Adipose tissue (tissue), 3 donors: ENCODE data around the gene TEF. TPM values are rescaled to one million over a fixed set of nuclear protein-coding genes. Genes with fewer than 3 reads are reported as not detected.

Experiments
- H3K27ac ChIP-seq: one replicate; pipeline ENCODE4 v1.5.1; 2013; ENCODE audit warnings: low read depth, low read length
- WGBS, 3 donors: extraction: QIAGEN DNeasy Blood & Tissue Kit; methylation state at CpG; one replicate each; pipeline ENCODE4 v1.1.7; 2013; 5-methylcytosine and 5-hydroxymethylcytosine counted together
- polyA plus RNA-seq, 3 donors: library from polyadenylated mRNA; stranded (reverse); fragments of 200-250 nt; gene quantifications; one replicate each; pipeline ENCODE4 v1.2.3, GENCODE V29; 2013
- donor health status: healthy with polysubstance abuse.
- donor health status: Bipolar disorder and iron deficiency.
- donor health status: healthy.

Gene TEF
- 10 to 100 TPM in 2 of 3 donors, 1 to 10 TPM in 1; 9.9 to 19.0 (median 15.9) TPM for polyA plus RNA-seq

DNA sequence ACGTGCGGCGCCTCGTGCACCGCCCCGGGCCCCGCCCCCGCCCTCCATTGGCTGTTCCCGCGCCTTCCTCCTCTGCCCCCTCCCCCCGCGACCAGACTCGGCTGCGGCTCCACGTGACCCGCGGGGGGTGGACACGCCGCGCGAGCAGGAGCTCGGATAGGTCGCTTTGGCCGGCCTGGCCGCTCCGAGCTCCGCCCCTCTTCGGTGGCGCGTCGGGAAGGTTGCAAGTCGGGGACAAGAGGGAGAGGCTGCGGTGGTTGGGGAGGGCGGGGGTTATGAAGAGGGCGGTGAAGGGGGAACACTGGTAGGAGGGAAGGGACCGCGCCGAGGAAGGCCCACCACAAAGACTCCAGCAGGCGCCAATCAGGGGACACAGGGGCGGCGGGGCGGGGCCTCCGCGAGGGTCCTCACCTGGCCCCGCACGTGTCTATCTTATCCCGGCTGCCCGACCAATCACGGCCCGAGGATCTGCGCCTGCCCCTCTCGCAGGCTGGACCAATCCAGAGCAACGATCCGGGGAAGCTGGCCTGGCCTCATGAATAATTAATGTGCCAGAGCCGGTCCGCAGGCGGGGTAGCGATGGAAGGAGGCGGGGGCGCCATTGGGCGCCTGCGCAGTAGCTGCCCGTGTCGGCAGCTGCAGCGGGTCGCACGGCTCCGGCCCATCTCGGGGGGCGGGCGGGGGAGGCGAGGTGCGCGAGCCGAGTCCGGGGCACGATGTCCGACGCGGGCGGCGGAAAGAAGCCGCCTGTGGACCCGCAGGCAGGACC lies at the start of gene TEF:
TEF (plus strand) TSS at position 614 of the 769 bp plus-strand sequence; CDS start at position 717, 103 bp downstream.
- 0% methylated on average over 65 to 84 of the region's 84 CpGs for WGBS, 3 donors
- peak within 1 kb of the TSS; percentile 70 for H3K27ac ChIP-seq

- no peak overlapping the region for H3K27ac ChIP-seq
- WGBS, 3 donors, result 88 to 90% (median 90%) methylated on average over 15 of the region's 15 CpGs
These were observed 49.4 kb upstream of the TEF start for GRCh38 chr22:41332217-41332939.

GRCh38 chr22:41333806-41334205 lies 47.9 kb upstream of the TEF start:
- H3K27ac ChIP-seq, result no peak overlapping the region
- 94 to 100% (median 96%) methylated on average over 3 of the region's 3 CpGs for WGBS, 3 donors

- 49 to 90% (median 85%) methylated on average over 3 of the region's 3 CpGs for WGBS, 3 donors
- no peak overlapping the region for H3K27ac ChIP-seq
These were observed 47.5 kb upstream of the TEF start for GRCh38 chr22:41334215-41334614.

- WGBS, 3 donors, result 91 to 97% (median 97%) methylated on average over 11 of the region's 11 CpGs
These were observed 46.6 kb upstream of the TEF start for GRCh38 chr22:41334951-41335635.

GRCh38 chr22:41338614-41339212 lies 43.0 kb upstream of the TEF start:
- WGBS, 3 donors, result 74 to 89% (median 82%) methylated on average over 13 to 14 of the region's 14 CpGs
- no peak overlapping the region for H3K27ac ChIP-seq

More at GRCh38 chr22:41334951-41335635, 46.6 kb upstream of the TEF start:
- H3K27ac ChIP-seq, result no peak overlapping the region

DNA sequence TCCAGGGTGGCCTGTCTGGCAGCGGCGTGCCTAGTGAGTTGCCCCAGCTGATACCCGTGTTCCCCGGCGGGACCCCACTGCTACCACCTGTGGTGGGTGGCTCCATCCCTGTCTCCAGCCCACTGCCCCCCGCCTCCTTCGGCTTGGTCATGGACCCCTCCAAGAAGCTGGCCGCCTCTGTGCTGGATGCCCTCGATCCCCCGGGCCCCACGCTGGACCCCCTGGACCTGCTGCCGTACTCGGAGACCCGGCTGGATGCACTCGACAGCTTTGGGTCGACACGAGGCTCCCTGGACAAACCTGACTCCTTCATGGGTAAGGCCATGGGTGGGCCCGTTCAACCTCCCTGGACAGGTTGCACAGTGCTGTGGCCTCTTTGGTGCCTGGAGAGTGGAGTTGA lies 41.9 kb upstream of the TEF start:
- 93 to 96% (median 96%) methylated on average over 18 of the region's 18 CpGs for WGBS, 3 donors
- no peak overlapping the region for H3K27ac ChIP-seq

- no peak overlapping the region for H3K27ac ChIP-seq
- 74 to 86% (median 76%) methylated on average over 11 of the region's 11 CpGs for WGBS, 3 donors
These were observed 41.4 kb upstream of the TEF start for GRCh38 chr22:41340357-41340756.

- no peak overlapping the region for H3K27ac ChIP-seq
- 95 to 97% (median 95%) methylated on average over 8 of the region's 8 CpGs for WGBS, 3 donors
These were observed 40.7 kb upstream of the TEF start for GRCh38 chr22:41341012-41341411.

- WGBS, 3 donors, result 84 to 96% (median 85%) methylated on average over 3 of the region's 3 CpGs
These were observed 39.8 kb upstream of the TEF start for GRCh38 chr22:41341990-41342389.

GRCh38 chr22:41343300-41343699 lies 38.4 kb upstream of the TEF start:
- no peak overlapping the region for H3K27ac ChIP-seq
- 93 to 95% (median 94%) methylated on average over 18 of the region's 18 CpGs for WGBS, 3 donors

More at GRCh38 chr22:41341990-41342389, 39.8 kb upstream of the TEF start:
- H3K27ac ChIP-seq, result no peak overlapping the region

DNA sequence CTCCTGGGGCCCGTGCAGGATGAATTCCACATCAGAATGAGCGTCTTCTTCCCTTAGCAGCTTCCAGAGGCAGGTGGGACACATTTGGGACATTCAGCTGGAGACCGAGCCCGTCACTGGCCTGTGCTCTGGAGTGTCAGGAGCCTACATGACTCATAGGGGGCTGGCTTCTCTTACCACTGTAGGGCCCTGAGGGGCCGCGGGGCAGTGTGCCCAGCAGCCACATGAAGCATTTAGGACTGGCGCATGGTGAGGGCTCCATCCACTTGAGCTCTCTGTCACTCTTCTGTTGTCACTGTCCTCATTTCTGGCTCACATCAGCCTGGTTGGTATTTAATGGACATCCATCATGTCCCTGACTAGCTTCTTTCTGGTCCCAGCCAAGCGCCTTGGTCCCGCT lies 38.0 kb upstream of the TEF start:
- H3K27ac ChIP-seq, result no peak overlapping the region
- 94 to 97% (median 95%) methylated on average over 9 of the region's 9 CpGs for WGBS, 3 donors

GRCh38 chr22:41344189-41344788 lies 37.5 kb upstream of the TEF start:
- no peak overlapping the region for H3K27ac ChIP-seq
- WGBS, 3 donors, result 88 to 90% (median 89%) methylated on average over 11 of the region's 11 CpGs

DNA sequence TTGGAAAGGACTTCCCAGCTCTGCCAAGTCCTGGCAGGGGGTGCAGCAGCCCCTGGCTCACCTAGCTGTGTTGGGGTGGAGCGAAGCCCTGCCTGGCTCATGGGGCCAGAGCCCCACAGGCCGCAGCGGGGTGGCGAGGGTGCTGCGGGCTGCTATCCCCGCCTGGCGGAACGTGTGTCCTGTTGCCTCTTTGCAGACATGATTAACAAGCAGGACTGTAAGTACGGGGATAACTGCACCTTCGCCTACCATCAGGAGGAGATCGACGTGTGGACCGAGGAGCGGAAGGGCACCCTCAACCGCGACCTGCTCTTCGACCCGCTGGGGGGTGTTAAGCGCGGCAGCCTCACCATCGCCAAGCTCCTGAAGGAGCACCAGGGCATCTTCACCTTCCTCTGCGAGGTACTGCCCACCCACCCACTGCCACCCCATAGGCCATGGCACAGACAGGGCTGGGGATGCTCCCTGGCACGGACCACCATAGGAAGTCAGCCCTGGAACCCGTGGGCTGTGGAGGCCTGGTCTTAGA lies 35.9 kb upstream of the TEF start:
- 94 to 97% (median 96%) methylated on average over 24 of the region's 24 CpGs for WGBS, 3 donors
- no peak overlapping the region for H3K27ac ChIP-seq

DNA sequence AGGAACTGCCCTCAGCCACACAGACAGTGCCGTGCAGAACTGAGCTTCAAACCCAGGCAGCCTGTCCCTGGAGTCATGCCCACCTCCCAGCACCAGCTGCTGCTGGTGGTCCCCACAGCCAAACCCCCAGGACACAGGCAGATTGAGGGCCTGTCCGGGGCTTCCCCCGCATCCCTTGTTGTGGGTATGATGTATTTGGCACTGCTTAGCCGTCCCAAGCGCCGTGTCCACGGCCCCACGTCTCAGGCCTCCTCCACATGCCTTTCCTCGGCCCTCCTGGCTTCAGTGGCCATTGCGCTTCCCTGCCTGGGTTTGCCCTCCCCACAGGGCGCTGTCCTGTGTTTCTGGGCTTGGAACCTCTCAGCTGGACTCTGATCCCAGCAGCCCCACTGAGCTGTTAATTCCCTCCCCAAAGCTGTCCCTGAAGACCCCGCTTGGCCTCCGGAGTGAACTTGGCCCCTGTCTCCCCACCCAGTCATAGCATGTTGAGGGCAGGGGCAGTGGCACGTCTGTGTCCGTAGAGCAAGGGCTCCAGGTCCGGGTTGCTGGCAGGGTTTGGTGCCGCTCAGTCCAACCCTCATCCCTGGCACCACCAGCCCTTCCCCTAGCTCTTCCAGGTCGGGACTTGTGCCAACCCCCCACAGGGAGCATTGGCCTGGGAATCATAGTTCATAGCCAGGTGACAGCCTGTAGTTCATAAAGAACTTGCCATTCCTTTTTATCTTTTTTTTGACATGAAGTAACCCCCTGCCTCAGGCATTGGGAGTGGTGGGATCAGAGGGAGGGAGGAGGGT lies 34.5 kb upstream of the TEF start:
- H3K27ac ChIP-seq, result no peak overlapping the region
- WGBS, 3 donors, result 86 to 89% (median 87%) methylated on average over 17 to 18 of the region's 18 CpGs

GRCh38 chr22:41348964-41349484 lies 32.7 kb upstream of the TEF start:
- WGBS, 3 donors, result 95 to 98% (median 97%) methylated on average over 22 of the region's 22 CpGs
- H3K27ac ChIP-seq, result no peak overlapping the region

DNA sequence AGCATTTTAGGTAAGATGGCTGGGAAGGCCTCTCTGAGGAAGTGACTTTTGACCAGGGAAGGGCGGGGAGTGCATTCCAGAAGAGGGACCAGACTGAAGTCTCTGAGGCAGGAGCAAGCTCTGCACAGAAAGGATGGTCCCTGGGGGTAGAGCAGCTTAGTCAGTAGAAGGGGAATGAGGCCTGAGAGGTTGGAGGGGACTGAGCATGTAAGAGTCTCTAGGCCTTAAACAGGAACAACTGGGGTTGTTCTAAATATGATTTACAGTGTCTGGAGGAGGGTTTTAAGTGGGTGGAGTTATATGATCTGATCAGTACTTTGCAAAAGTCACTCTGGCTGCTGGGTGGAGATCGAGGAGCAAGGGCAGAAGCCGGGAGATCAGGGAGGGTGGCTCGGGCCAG lies 31.7 kb upstream of the TEF start:
- H3K27ac ChIP-seq, result no peak overlapping the region
- WGBS, 3 donors, result 55 to 88% (median 67%) methylated on average over 4 of the region's 4 CpGs
